Central memory CD8-positive, alpha-beta T cell (primary cell): ENCODE measurements around the gene ANKRD33B.

Experiments
- ATAC-seq: fragments of 150-1000 bp; cut with Tn5 transposase; replicated peaks from 2 replicates; pipeline ENCODE4 v1.10.0; 2022; ENCODE audit warnings: mild to moderate bottlenecking, moderate FRiP score, moderate number of reproducible peaks; ENCODE audit not compliant: poor library complexity, severe bottlenecking; ENCODE audit errors: extremely low read depth
- DNase-seq, 2 donors: peaks; one replicate each; pipeline ENCODE4 v3.0.0; 2021; ENCODE audit warnings: low spot score in 2 of 2
- H3K27ac Mint-ChIP-seq: one replicate; pipeline ENCODE4 v1.8.0; 2022; ENCODE audit warnings: low read depth, mild to moderate bottlenecking, moderate library complexity, mixed read lengths
- H3K27me3 Mint-ChIP-seq: one replicate; pipeline ENCODE4 v1.8.0; 2022; ENCODE audit warnings: mixed read lengths
- H3K36me3 Mint-ChIP-seq: one replicate; pipeline ENCODE4 v1.8.0; 2022; ENCODE audit warnings: mild to moderate bottlenecking, moderate library complexity, mixed read lengths; ENCODE audit not compliant: insufficient read depth
- H3K4me1 Mint-ChIP-seq: one replicate; pipeline ENCODE4 v1.8.0; 2022; ENCODE audit warnings: mixed read lengths
- H3K4me3 Mint-ChIP-seq: one replicate; pipeline ENCODE4 v1.8.0; 2022; ENCODE audit warnings: mild to moderate bottlenecking, moderate library complexity, mixed read lengths
- H3K9me3 Mint-ChIP-seq: one replicate; pipeline ENCODE4 v1.8.0; 2022; ENCODE audit warnings: mixed read lengths

Gene ANKRD33B

DNA sequence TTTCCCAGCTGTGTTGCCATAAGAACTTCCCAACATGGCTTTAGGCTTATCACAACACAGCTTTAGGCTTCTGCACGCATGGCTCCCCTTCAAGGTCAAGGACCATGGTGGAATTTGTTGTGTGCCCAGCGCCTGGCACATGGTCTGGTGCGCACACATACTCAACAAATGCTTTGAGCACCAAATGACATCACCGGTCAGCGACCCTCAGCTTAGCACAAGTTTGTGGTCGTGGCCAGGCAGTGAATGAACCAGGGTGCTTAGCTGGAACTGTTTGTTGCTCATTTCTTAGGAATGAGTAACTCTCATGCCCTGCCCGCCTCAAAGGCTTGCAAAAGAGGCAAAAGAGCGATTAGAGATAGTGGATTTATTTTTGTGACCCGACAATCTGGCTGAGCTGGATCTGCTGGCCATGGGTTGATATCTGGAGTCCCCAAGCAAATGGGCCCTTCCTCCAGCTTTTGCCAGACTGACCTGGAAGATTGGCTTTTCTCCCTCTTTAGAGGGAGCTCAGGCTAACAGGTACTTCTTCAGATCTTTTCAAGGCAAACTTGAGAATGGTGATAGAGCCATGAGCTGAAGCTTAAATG lies 138.3 kb downstream of the ANKRD33B start:
- DNase-seq (no peak), ATAC-seq (no peak)
- H3K27ac Mint-ChIP-seq, result no peak overlapping the region
- peaks cover 2% of the 10 kb centered on the region for H3K36me3 Mint-ChIP-seq
- no peaks in the 10 kb centered on the region for H3K9me3 Mint-ChIP-seq
- peaks cover 41% of the 10 kb centered on the region for H3K4me1 Mint-ChIP-seq
- H3K4me3 Mint-ChIP-seq, result no peak overlapping the region
- no peaks in the 10 kb centered on the region for H3K27me3 Mint-ChIP-seq

DNA sequence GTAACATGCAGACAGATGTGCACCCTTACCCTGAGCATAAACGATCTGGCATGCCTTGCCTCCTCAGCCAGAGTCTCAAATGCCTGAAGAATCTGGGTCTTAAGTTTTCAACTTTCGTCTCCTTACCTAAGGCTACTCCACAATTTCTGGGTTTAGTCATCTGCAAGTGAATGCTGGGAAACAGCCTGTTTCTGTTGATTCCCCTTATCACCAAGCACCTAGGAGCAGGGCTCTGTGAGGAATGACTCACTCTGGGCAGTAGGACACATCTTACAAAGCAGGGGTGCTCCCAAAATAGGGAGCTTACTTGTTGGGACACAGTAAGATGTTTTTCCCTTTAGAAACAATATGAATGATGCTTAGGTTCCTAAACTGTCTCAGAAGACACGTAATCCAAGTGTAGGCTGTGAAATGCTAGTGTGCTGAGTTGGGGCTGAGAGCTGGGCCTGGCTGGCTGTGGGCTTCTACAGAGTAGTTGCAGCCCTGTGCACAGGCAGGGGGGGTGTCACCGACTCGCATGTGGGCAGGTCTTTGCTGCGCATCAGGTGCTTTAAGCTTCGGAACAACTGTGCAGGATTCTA lies 139.1 kb downstream of the ANKRD33B start:
- peaks cover 2% of the 10 kb centered on the region for H3K36me3 Mint-ChIP-seq
- no peak overlapping the region for H3K27ac Mint-ChIP-seq
- peaks cover 40% of the 10 kb centered on the region for H3K4me1 Mint-ChIP-seq
- H3K9me3 Mint-ChIP-seq, result no peaks in the 10 kb centered on the region
- ATAC-seq (no peak), DNase-seq (no peak)
- H3K27me3 Mint-ChIP-seq, result no peaks in the 10 kb centered on the region
- H3K4me3 Mint-ChIP-seq, result no peak overlapping the region

DNA sequence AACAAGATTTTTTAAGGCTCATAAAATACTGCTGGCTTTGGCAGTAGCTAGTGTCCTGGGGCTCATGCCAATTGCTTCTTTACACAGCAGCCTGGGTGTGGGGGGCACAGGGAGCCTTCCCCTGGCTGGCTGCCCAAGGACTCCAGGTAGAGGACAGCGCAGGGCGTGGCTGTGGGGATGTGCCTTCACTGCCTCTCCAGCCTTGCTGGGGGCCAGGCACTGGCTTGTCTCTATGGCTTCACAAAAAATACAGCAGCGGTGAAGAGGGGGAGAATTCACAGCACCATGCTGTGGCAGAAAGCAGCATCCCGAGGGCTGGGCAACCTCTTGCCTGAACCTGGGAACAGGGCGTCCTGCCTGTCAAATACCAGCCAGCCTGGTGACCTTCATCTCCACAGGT lies 139.8 kb downstream of the ANKRD33B start:
- ATAC-seq, result no peak
- H3K4me1 Mint-ChIP-seq, result peaks cover 35% of the 10 kb centered on the region
- H3K36me3 Mint-ChIP-seq, result peaks cover 2% of the 10 kb centered on the region
- no peaks in the 10 kb centered on the region for H3K9me3 Mint-ChIP-seq
- H3K27ac Mint-ChIP-seq, result no peak overlapping the region
- H3K4me3 Mint-ChIP-seq, result no peak overlapping the region
- DNase-seq, result no peak
- H3K27me3 Mint-ChIP-seq, result no peaks in the 10 kb centered on the region

DNA sequence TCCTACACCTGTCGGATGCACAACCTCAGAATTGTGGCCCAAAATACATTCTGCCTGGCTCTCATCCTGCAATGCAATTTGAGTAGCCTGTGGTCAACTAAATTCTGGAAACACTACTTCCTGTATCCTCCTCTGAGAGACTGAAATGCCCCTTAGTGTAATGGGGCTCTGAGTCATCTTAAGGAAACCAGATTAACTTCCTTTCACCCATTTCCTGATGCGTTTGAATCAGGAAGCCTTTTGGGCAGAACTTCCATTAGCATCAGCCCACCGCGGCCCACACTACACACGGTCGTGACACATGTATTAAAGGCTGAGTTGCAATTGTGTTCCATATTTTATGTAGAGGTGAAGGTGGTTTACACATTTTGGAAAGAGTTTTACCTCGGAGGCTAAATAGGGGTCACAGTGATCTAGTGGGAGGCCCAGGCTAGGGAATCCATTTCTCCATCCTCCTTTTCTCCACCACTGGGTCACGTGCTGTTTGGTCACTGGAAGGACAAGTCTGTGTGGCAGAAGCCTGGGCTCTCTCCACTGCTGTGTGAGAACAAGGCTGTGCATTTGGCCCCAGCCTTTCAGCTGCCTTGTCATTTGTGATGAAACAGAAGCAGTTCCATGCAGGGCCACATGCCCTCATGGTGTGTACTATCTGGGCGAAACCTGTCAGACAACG lies 141.2 kb downstream of the ANKRD33B start:
- H3K9me3 Mint-ChIP-seq, result no peaks in the 10 kb centered on the region
- no peak overlapping the region for H3K4me3 Mint-ChIP-seq
- H3K27me3 Mint-ChIP-seq, result no peaks in the 10 kb centered on the region
- ATAC-seq (no peak), DNase-seq (no peak)
- peaks cover 30% of the 10 kb centered on the region for H3K4me1 Mint-ChIP-seq
- no peak overlapping the region for H3K27ac Mint-ChIP-seq
- peaks cover 2% of the 10 kb centered on the region for H3K36me3 Mint-ChIP-seq

DNA sequence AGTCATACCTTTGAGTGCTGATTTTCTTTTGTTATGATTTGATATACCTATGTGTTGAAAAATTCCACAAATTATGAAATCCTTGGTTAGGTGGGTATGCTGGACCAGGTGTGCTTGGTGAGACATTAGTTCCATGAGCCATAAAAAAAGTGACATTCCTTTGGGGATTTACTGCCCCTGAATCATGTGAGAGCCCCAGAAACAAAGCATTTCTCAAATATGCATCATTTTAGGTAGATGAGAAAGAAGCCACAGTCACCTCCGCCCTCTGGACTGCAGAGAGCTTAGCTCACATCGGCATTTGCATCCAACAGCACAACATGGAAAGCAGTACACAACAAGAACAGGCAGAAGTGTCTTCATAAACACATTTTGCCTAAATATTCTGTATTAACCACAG lies 141.9 kb downstream of the ANKRD33B start:
- no peaks in the 10 kb centered on the region for H3K9me3 Mint-ChIP-seq
- no peak for DNase-seq
- H3K4me1 Mint-ChIP-seq, result peaks cover 30% of the 10 kb centered on the region
- H3K36me3 Mint-ChIP-seq, result peaks cover 4% of the 10 kb centered on the region
- no peak overlapping the region for H3K27ac Mint-ChIP-seq
- H3K4me3 Mint-ChIP-seq, result no peak overlapping the region
- no peak for ATAC-seq
- no peaks in the 10 kb centered on the region for H3K27me3 Mint-ChIP-seq

DNA sequence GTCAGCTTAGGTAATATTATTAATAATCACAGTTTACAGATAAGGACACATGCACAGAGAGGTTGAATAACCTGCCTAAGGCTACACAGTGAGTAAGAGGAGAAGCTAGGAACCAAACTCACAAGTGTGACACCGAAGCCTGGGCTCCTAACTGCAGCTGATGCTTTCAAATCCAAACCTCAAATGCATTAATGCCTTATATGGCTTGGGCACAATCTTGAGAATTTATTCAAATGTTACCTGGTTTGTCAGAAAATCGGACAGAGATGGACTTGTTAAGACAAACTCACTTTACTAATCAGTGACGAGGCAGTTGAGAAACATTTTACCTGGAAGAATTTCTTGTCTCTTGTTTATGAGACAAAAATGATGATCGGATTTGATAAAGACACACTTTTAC lies 142.5 kb downstream of the ANKRD33B start:
- ATAC-seq (no peak), DNase-seq (no peak)
- Mint-ChIP-seq H3K36me3 (peaks cover 4% of the 10 kb centered on the region), H3K27ac (no peak overlapping the region), H3K9me3 (no peaks in the 10 kb centered on the region), H3K4me3 (no peak overlapping the region), H3K27me3 (no peaks in the 10 kb centered on the region), H3K4me1 (peaks cover 34% of the 10 kb centered on the region)
